ENCODE data around the gene CHD6. TPM values are rescaled to one million over a fixed set of nuclear protein-coding genes. Genes with fewer than 3 reads are reported as not detected.

Gene CHD6
- total RNA-seq, 1 experiment from 2014 or later: 18.5 TPM

- DNase-seq (ENCODE audit: low spot score): no peak
Measured at GRCh38 chr20:41373251-41373783, 244.9 kb downstream of the CHD6 start.

- no peak for DNase-seq (ENCODE audit: low spot score)
Measured at GRCh38 chr20:41371371-41371770, 246.8 kb downstream of the CHD6 start.

GRCh38 chr20:41370176-41370575 is 248.0 kb downstream of the CHD6 start:
- DNase-seq (ENCODE audit: low spot score): no peak

- DNase-seq (ENCODE audit: low spot score): no peak
Measured at GRCh38 chr20:41369673-41370072, 248.5 kb downstream of the CHD6 start.

GRCh38 chr20:41367956-41368355 is 250.2 kb downstream of the CHD6 start:
- DNase-seq (ENCODE audit: low spot score): no peak

- DNase-seq (ENCODE audit: low spot score): no peak
Measured at GRCh38 chr20:41367393-41367695, 250.8 kb downstream of the CHD6 start.

GRCh38 chr20:41366546-41367392 is 251.4 kb downstream of the CHD6 start, which contains the start of gene EMILIN3:
Gene EMILIN3, minus strand, starts transcription at chr20:41366818. Its CDS starts 184 bp downstream, at chr20:41366634.
- no peak for DNase-seq (ENCODE audit: low spot score)

- no peak for DNase-seq (ENCODE audit: low spot score)
Measured at GRCh38 chr20:41365777-41366545, 252.2 kb downstream of the CHD6 start.

GRCh38 chr20:41364967-41365765 is 253.0 kb downstream of the CHD6 start:
- DNase-seq (ENCODE audit: low spot score): no peak

GRCh38 chr20:41364236-41364855 is 253.8 kb downstream of the CHD6 start:
- no peak for DNase-seq (ENCODE audit: low spot score)

- no peak for DNase-seq (ENCODE audit: low spot score)
Measured at GRCh38 chr20:41363601-41364000, 254.6 kb downstream of the CHD6 start.

- DNase-seq (ENCODE audit: low spot score): no peak
Measured at GRCh38 chr20:41362748-41363140, 255.4 kb downstream of the CHD6 start.

- no peak for DNase-seq (ENCODE audit: low spot score)
Measured at GRCh38 chr20:41361757-41362747, 256.1 kb downstream of the CHD6 start.

GRCh38 chr20:41360831-41361756 is 257.1 kb downstream of the CHD6 start:
- DNase-seq (ENCODE audit: low spot score): no peak

GRCh38 chr20:41359541-41360011 is 258.6 kb downstream of the CHD6 start:
- DNase-seq (ENCODE audit: low spot score): no peak

GRCh38 chr20:41358717-41359116 is 259.5 kb downstream of the CHD6 start:
- DNase-seq (ENCODE audit: low spot score): no peak

- DNase-seq (ENCODE audit: low spot score): no peak
Measured at GRCh38 chr20:41358230-41358629, 259.9 kb downstream of the CHD6 start.

GRCh38 chr20:41357424-41358163 is 260.6 kb downstream of the CHD6 start:
- DNase-seq (ENCODE audit: low spot score): no peak
